Measurements from ENCODE around the gene MACROD2.

MACROD2 gene

GRCh38 chr20:15938847-15939246, 1943.5 kb downstream of the MACROD2 start:
- H3K4me1 ChIP-seq = no peaks in the 10 kb centered on the region
- H3K27me3 ChIP-seq = no peaks in the 10 kb centered on the region
- H3K36me3 ChIP-seq = no peaks in the 10 kb centered on the region
- no peak for TF ChIP-seq CTCF (IDR thresholded peaks at IDR 0.05; ENCODE audit: low read depth, low read length)
- no peak for DNase-seq
- H3K4me3 ChIP-seq (ENCODE audit: low read depth, low read length) = no peak overlapping the region
- H3K9me3 ChIP-seq = no peaks in the 10 kb centered on the region; the same call in 1 of the 2 replicates

GRCh38 chr20:15940127-15940526, 1944.8 kb downstream of the MACROD2 start:
- no peaks in the 10 kb centered on the region; the same call in 1 of the 2 replicates for H3K9me3 ChIP-seq
- H3K27me3 ChIP-seq = no peaks in the 10 kb centered on the region
- H3K36me3 ChIP-seq = no peaks in the 10 kb centered on the region
- TF ChIP-seq CTCF (IDR thresholded peaks at IDR 0.05; ENCODE audit: low read depth, low read length) = no peak
- no peaks in the 10 kb centered on the region for H3K4me1 ChIP-seq
- no peak for DNase-seq
- no peak overlapping the region for H3K4me3 ChIP-seq (ENCODE audit: low read depth, low read length)

- Histone ChIP-seq H3K4me3 (ENCODE audit: low read depth, low read length) (no peak overlapping the region), H3K4me1 (no peaks in the 10 kb centered on the region), H3K9me3 (no peaks in the 10 kb centered on the region; the same call in 1 of the 2 replicates), H3K36me3 (no peaks in the 10 kb centered on the region), H3K27me3 (no peaks in the 10 kb centered on the region)
- DNase-seq = no peak
- no peak for TF ChIP-seq CTCF (IDR thresholded peaks at IDR 0.05; ENCODE audit: low read depth, low read length)
Measured at GRCh38 chr20:15942130-15942529, 1946.8 kb downstream of the MACROD2 start.

GRCh38 chr20:15945289-15945688, 1950.0 kb downstream of the MACROD2 start:
- Histone ChIP-seq H3K4me1 (no peaks in the 10 kb centered on the region), H3K4me3 (ENCODE audit: low read depth, low read length) (no peak overlapping the region), H3K27me3 (no peaks in the 10 kb centered on the region), H3K9me3 (no peaks in the 10 kb centered on the region), H3K36me3 (no peaks in the 10 kb centered on the region)
- no peak for DNase-seq
- no peak for TF ChIP-seq CTCF (IDR thresholded peaks at IDR 0.05; ENCODE audit: low read depth, low read length)

- no peaks in the 10 kb centered on the region for H3K36me3 ChIP-seq
- no peaks in the 10 kb centered on the region for H3K4me1 ChIP-seq
- no peaks in the 10 kb centered on the region for H3K27me3 ChIP-seq
- H3K9me3 ChIP-seq = no peaks in the 10 kb centered on the region
- DNase-seq = no peak
- no peak for TF ChIP-seq CTCF (IDR thresholded peaks at IDR 0.05; ENCODE audit: low read depth, low read length)
- no peak overlapping the region for H3K4me3 ChIP-seq (ENCODE audit: low read depth, low read length)
Measured at GRCh38 chr20:15949391-15949790, 1954.1 kb downstream of the MACROD2 start.

GRCh38 chr20:15951658-15952057, 1956.3 kb downstream of the MACROD2 start:
- Histone ChIP-seq H3K27me3 (no peaks in the 10 kb centered on the region), H3K4me1 (no peaks in the 10 kb centered on the region), H3K4me3 (ENCODE audit: low read depth, low read length) (no peak overlapping the region), H3K36me3 (no peaks in the 10 kb centered on the region), H3K9me3 (no peaks in the 10 kb centered on the region)
- no peak for TF ChIP-seq CTCF (IDR thresholded peaks at IDR 0.05; ENCODE audit: low read depth, low read length)
- no peak for DNase-seq
